Neutrophil (primary cell): ENCODE measurements around the gene GH1.

ENCODE experiments used
- H3K27ac ChIP-seq: fragments of 200-600 bp; sonication (generic); 2 replicates; pipeline ENCODE4 v1.5.1; 2016; ENCODE audit warnings: mild to moderate bottlenecking, moderate library complexity
- H3K27me3 ChIP-seq: fragments of 200-600 bp; sonication (generic); 2 replicates; pipeline ENCODE4 v1.6.0; 2016; ENCODE audit warnings: mild to moderate bottlenecking
- H3K36me3 ChIP-seq: fragments of 200-600 bp; sonication (generic); 2 replicates; pipeline ENCODE4 v1.5.1; 2017
- H3K4me1 ChIP-seq, 2 experiments: fragments of 200-600 bp in 1 of 2; sonication (generic) in 1 of 2; 1 replicate in 1 of 2; 2 replicates in 1 of 2; pipeline versions ENCODE4 v1.5.1 to v1.6.1; 2013 to 2016; ENCODE audit warnings: low read depth in 1 of 2, low read length in 1 of 2, mild to moderate bottlenecking in 1 of 2, moderate library complexity in 1 of 2; ENCODE audit not compliant: control insufficient read depth in 1 of 2, insufficient read depth in 1 of 2
- H3K4me3 ChIP-seq, 2 experiments: fragments of 200-600 bp in 1 of 2; sonication (generic) in 1 of 2; 1 replicate in 1 of 2; 2 replicates in 1 of 2; pipeline ENCODE4 v1.5.1; 2013 to 2016; ENCODE audit warnings: low read depth in 1 of 2, low read length in 1 of 2, mild to moderate bottlenecking in 1 of 2, moderate library complexity in 1 of 2
- H3K9me3 ChIP-seq: fragments of 200-600 bp; sonication (generic); 2 replicates; pipeline ENCODE4 v1.5.1; 2016
- CTCF ChIP-seq: fragments of 200-600 bp; sonication (generic); IDR thresholded peaks from 2 replicates; pipeline ENCODE4 v1.5.1; 2016; ENCODE audit warnings: antibody characterized with exemption

The GH1 gene

GRCh38 chr17:63955232-63955631, 36.6 kb upstream of the GH1 start:
- Histone ChIP-seq H3K27ac (no peak overlapping the region), H3K4me3 (no peak overlapping the region), H3K9me3 (no peaks in the 10 kb centered on the region), H3K4me1 (no peaks in the 10 kb centered on the region), H3K36me3 (no peaks in the 10 kb centered on the region), H3K27me3 (no peaks in the 10 kb centered on the region)
- TF ChIP-seq CTCF, result no peak

- Histone ChIP-seq H3K4me1 (no peaks in the 10 kb centered on the region), H3K27ac (no peak overlapping the region), H3K9me3 (no peaks in the 10 kb centered on the region), H3K36me3 (no peaks in the 10 kb centered on the region), H3K4me3 (no peak overlapping the region), H3K27me3 (no peaks in the 10 kb centered on the region)
- TF ChIP-seq CTCF, result no peak
Observed at GRCh38 chr17:63954402-63955063, 35.9 kb upstream of the GH1 start.

- no peak overlapping the region for H3K4me3 ChIP-seq
- peaks cover 6 to 8% of the 10 kb centered on the region in 2 experiments for H3K4me1 ChIP-seq
- H3K27me3 ChIP-seq, result no peaks in the 10 kb centered on the region
- TF ChIP-seq CTCF, result no peak
- H3K27ac ChIP-seq, result no peak overlapping the region
- no peaks in the 10 kb centered on the region for H3K9me3 ChIP-seq
- H3K36me3 ChIP-seq, result no peaks in the 10 kb centered on the region
Observed at GRCh38 chr17:63950940-63951907, 32.6 kb upstream of the GH1 start.

GRCh38 chr17:63949576-63950250, 31.1 kb upstream of the GH1 start:
- H3K36me3 ChIP-seq, result no peaks in the 10 kb centered on the region
- no peaks in the 10 kb centered on the region for H3K9me3 ChIP-seq
- no peak overlapping the region for H3K27ac ChIP-seq
- TF ChIP-seq CTCF, result no peak
- no peaks in the 10 kb centered on the region for H3K27me3 ChIP-seq
- H3K4me1 ChIP-seq, result peaks cover 14 to 16% of the 10 kb centered on the region in 2 experiments
- H3K4me3 ChIP-seq, result no peak overlapping the region

GRCh38 chr17:63948521-63948920, 29.9 kb upstream of the GH1 start:
- H3K4me3 ChIP-seq, result no peak overlapping the region
- H3K27ac ChIP-seq, result no peak overlapping the region
- no peaks in the 10 kb centered on the region for H3K36me3 ChIP-seq
- no peaks in the 10 kb centered on the region for H3K9me3 ChIP-seq
- no peak for TF ChIP-seq CTCF
- H3K4me1 ChIP-seq, result peaks cover 14 to 16% of the 10 kb centered on the region in 2 experiments
- no peaks in the 10 kb centered on the region for H3K27me3 ChIP-seq
